GM12878 (cell line): ENCODE data around the gene ELAVL2. TPM values are rescaled to one million over a fixed set of nuclear protein-coding genes. Genes with fewer than 3 reads are reported as not detected.
A peak's percentile ranks its signal among the peaks of the same experiment; 100 is the strongest.

ENCODE experiments used
- ATAC-seq: fragments of 200-7000 bp; cut with Tn5 transposase; 3 replicates; pipeline ENCODE4 v1.9.1; 2020; ENCODE audit warnings: mild to moderate bottlenecking, moderate library complexity
- BruUV-seq: library from RNA; stranded (reverse); fragments of 400-500 nt; replicated peaks from 2 replicates; lab custom pipeline; 2021; lab: Mats Ljungman, UMichigan
- CTCF ChIA-PET: fragments of 300-600 bp; sonication (Branson Sonifier 250); formaldehyde crosslinking; extraction: SDS; loops from one replicate; lab custom pipeline; 2021; ENCODE audit warnings: inconsistent platforms; lab: Yijun Ruan, JAX
- POLR2A ChIA-PET: fragments of 350-600 bp; formaldehyde crosslinking; extraction: SDS; loops from one replicate; lab custom pipeline; 2021; ENCODE audit warnings: inconsistent platforms; lab: Charles Lee
- RAD21 ChIA-PET: fragments of 300-600 bp; sonication (Branson Sonifier 250); formaldehyde crosslinking; loops from one replicate; lab custom pipeline; 2023; ENCODE audit warnings: antibody characterized with exemption; ENCODE audit not compliant: unreplicated experiment; lab: Charles Lee
- SMC1A ChIA-PET: fragments of 300-600 bp; sonication (Branson Sonifier 250); formaldehyde crosslinking; loops from one replicate; lab custom pipeline; 2023; ENCODE audit not compliant: unreplicated experiment, uncharacterized antibody; lab: Charles Lee
- DNase-seq: peaks from one replicate; pipeline ENCODE4 v3.0.0-alpha.2; 2011; ENCODE audit warnings: low read depth, low spot score
- FAIRE-seq: peaks from 3 replicates; lab custom pipeline; 2011; peaks lifted over from hg19 to GRCh38; lab: Jason Lieb, UNC
- H2AFZ ChIP-seq: 2 replicates; pipeline ENCODE4 v1.6.0; 2011; ENCODE audit warnings: low read depth, low read length, control low read depth; ENCODE audit not compliant: control insufficient read depth
- H3K27ac ChIP-seq: 2 replicates; pipeline ENCODE4 v1.5.1; 2011; ENCODE audit warnings: control low read depth; ENCODE audit not compliant: control insufficient read depth, insufficient read depth
- H3K27me3 ChIP-seq, 2 experiments: replicated peaks in 1 of 2; 2 replicates each; pipeline versions ENCODE4 v1.6.0 to v1.6.1; 2011; ENCODE audit warnings: low read length in 1 of 2; ENCODE audit not compliant: control insufficient read depth in 2 of 2, insufficient read depth in 2 of 2
- H3K36me3 ChIP-seq, 2 experiments: 2 replicates each; pipeline ENCODE4 v1.5.1; 2011; ENCODE audit warnings: low read length in 1 of 2; ENCODE audit not compliant: control insufficient read depth in 2 of 2, insufficient read depth in 2 of 2
- H3K4me1 ChIP-seq: 2 replicates; pipeline ENCODE4 v1.6.1; 2011; ENCODE audit warnings: mild to moderate bottlenecking, low read length, moderate library complexity, mixed read lengths; ENCODE audit not compliant: control insufficient read depth, insufficient read depth
- H3K4me2 ChIP-seq: 2 replicates; pipeline ENCODE4 v1.6.0; 2011; ENCODE audit warnings: control low read depth; ENCODE audit not compliant: control insufficient read depth, insufficient read depth
- H3K4me3 ChIP-seq: fragments of 200-600 bp; sonication (generic); 2 replicates; pipeline ENCODE4 v1.5.1; 2016
- H3K79me2 ChIP-seq: 2 replicates; pipeline ENCODE4 v1.6.0; 2011; ENCODE audit warnings: low read length; ENCODE audit not compliant: control insufficient read depth, insufficient read depth
- H3K9ac ChIP-seq: 2 replicates; pipeline ENCODE4 v1.8.0; 2011; ENCODE audit warnings: low read length, control low read depth, mixed read lengths; ENCODE audit not compliant: control insufficient read depth, insufficient read depth
- H3K9me3 ChIP-seq: replicated peaks from 3 replicates; pipeline ENCODE4 v1.5.1; 2011; ENCODE audit warnings: mild to moderate bottlenecking, low read length; ENCODE audit not compliant: control insufficient read depth, insufficient read depth
- H4K20me1 ChIP-seq: 2 replicates; pipeline ENCODE4 v1.6.0; 2011; ENCODE audit not compliant: control insufficient read depth, insufficient read depth
- ASH2L ChIP-seq: fragments of 300-600, 200-600 bp; sonication (generic); IDR thresholded peaks from 2 replicates; pipeline ENCODE4 v1.6.1; 2017; ENCODE audit warnings: low read depth, mild to moderate bottlenecking, borderline replicate concordance
- HCFC1 ChIP-seq: fragments of 150-350 bp; IDR thresholded peaks from 2 replicates; pipeline ENCODE4 v1.6.1; 2014; ENCODE audit warnings: low read length
- IKZF1 ChIP-seq: fragments of 450-650 bp; conservative IDR thresholded peaks from 2 replicates; pipeline ENCODE4 v1.6.1; 2017; ENCODE audit warnings: antibody characterized with exemption, mild to moderate bottlenecking
- NBN ChIP-seq: fragments of 450-650 bp; IDR thresholded peaks from 2 replicates; pipeline ENCODE4 v1.6.1; 2016
- NFYB ChIP-seq: IDR thresholded peaks from 2 replicates; pipeline ENCODE4 v1.6.1; 2011; ENCODE audit warnings: low read depth, mild to moderate bottlenecking, low read length, improper control_type of control experiment, moderate library complexity; ENCODE audit not compliant: insufficient read depth
- PAX5 ChIP-seq: IDR thresholded peaks from 2 replicates; pipeline ENCODE4 v1.6.1; 2011; ENCODE audit warnings: low read depth, low read length, borderline replicate concordance
- POLR2AphosphoS5 ChIP-seq: IDR thresholded peaks from 2 replicates; pipeline ENCODE4 v1.6.1; 2011; ENCODE audit warnings: mild to moderate bottlenecking, low read length, inconsistent platforms
- RAD51 ChIP-seq: fragments of 450-650 bp; IDR thresholded peaks from 2 replicates; pipeline ENCODE4 v1.6.1; 2016; ENCODE audit warnings: moderate library complexity, mild to moderate bottlenecking, inconsistent platforms
- SMC3 ChIP-seq: IDR thresholded peaks from 2 replicates; pipeline ENCODE4 v1.6.1; 2011; ENCODE audit warnings: low read length, improper control_type of control experiment, borderline replicate concordance
- SP1 ChIP-seq: IDR thresholded peaks from one replicate; pipeline ENCODE4 v1.6.1; 2011; ENCODE audit warnings: low read depth, low read length
- TARDBP ChIP-seq: IDR thresholded peaks from 2 replicates; pipeline ENCODE4 v1.6.1; 2016; ENCODE audit warnings: borderline replicate concordance
- YBX1 ChIP-seq: fragments of 450-650 bp; IDR thresholded peaks from 2 replicates; pipeline ENCODE4 v1.6.1; 2016; ENCODE audit warnings: antibody characterized with exemption
- WGBS: methylation state at CpG from one replicate; pipeline ENCODE4 v1.1.6; 2016; ENCODE audit warnings: low lambda C conversion rate; ENCODE audit not compliant: insufficient replicate concordance, insufficient coverage; ENCODE audit errors: missing lambda C conversion rate; 5-methylcytosine and 5-hydroxymethylcytosine counted together
- in situ Hi-C: fragments of 300-500 bp; cut with MboI; formaldehyde crosslinking; loops from 9 replicates; pipeline ENCODE4 v1.14.3; 2018; ENCODE audit warnings: mixed read lengths
- intact Hi-C: fragments of 100-400 bp; cut with micrococcal nuclease; formaldehyde crosslinking; loops from one replicate; pipeline ENCODE4 v1.14.2; 2022; ENCODE audit not compliant: unreplicated experiment
- polyA plus RNA-seq, 11 experiments: library from polyadenylated mRNA; depleted of rRNA in 4 of 11; unstranded in 6 of 11; stranded (reverse) in 5 of 11; fragments of >200 nt; fragmentation: Nextera tagmentation in 4 of 11; fragmentation: Illumina TruSeq in 1 of 11; extraction: Ambion mirVana in 4 of 11; extraction: Trizol in 1 of 11; gene quantifications; 1 replicate in 1 of 11; 2 replicates in 10 of 11; pipeline versions ENCODE4 v1.2.1 to v1.2.3, GENCODE V29; 2011 to 2016; ENCODE audit warnings: inconsistent platforms in 2 of 11, missing spikeins in 2 of 11, low read depth in 1 of 11
- total RNA-seq, 4 experiments: library from RNA; depleted of rRNA in 3 of 4; stranded (reverse); fragments of >200 nt in 3 of 4; fragmentation: Illumina TruSeq in 1 of 4; extraction: Trizol in 1 of 4; gene quantifications; 2 replicates each; pipeline versions ENCODE4 v1.2.1 to v1.2.3, GENCODE V29; 2013 to 2021
- TF ChIP-seq, protein P1 (sequence below): fragments of 450-650 bp; formaldehyde crosslinking; IDR thresholded peaks from 2 replicates; pipeline ENCODE4 v1.4.0; 2020; ENCODE audit warnings: mild to moderate bottlenecking, moderate library complexity
- TF ChIP-seq, protein P2 (sequence below): fragments of 450-650 bp; IDR thresholded peaks from 2 replicates; pipeline ENCODE4 v1.6.1; 2017; ENCODE audit warnings: antibody characterized with exemption, mild to moderate bottlenecking, moderate library complexity

Gene ELAVL2
- total and polyA plus RNA-seq, 10 of the 15 experiments (the other 5 are each of a cell fraction or from before 2014, with no cell fraction given): 0.24 to 2.6 (median 0.76) TPM

DNA sequence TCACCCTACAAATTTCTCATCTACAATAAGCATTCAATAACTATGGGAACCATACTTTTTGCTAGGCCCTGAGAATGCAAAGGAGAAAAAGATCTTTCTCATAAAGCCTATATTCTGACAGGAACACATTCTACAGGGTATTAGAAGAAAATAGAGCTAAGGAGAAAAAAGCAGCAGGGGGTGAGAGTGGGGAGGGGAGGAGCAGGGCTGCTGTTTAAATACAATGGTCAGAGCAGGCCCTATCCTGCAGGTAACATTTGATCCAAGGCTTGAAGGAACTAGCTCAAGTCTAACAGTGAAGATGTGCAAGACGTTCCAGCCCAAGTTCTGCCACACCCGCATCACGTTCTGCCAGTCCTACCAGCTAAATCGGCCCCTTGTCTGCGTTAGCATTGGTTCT lies 89.7 kb downstream of the ELAVL2 start (continued):
- TF ChIP-seq, protein P1, sequence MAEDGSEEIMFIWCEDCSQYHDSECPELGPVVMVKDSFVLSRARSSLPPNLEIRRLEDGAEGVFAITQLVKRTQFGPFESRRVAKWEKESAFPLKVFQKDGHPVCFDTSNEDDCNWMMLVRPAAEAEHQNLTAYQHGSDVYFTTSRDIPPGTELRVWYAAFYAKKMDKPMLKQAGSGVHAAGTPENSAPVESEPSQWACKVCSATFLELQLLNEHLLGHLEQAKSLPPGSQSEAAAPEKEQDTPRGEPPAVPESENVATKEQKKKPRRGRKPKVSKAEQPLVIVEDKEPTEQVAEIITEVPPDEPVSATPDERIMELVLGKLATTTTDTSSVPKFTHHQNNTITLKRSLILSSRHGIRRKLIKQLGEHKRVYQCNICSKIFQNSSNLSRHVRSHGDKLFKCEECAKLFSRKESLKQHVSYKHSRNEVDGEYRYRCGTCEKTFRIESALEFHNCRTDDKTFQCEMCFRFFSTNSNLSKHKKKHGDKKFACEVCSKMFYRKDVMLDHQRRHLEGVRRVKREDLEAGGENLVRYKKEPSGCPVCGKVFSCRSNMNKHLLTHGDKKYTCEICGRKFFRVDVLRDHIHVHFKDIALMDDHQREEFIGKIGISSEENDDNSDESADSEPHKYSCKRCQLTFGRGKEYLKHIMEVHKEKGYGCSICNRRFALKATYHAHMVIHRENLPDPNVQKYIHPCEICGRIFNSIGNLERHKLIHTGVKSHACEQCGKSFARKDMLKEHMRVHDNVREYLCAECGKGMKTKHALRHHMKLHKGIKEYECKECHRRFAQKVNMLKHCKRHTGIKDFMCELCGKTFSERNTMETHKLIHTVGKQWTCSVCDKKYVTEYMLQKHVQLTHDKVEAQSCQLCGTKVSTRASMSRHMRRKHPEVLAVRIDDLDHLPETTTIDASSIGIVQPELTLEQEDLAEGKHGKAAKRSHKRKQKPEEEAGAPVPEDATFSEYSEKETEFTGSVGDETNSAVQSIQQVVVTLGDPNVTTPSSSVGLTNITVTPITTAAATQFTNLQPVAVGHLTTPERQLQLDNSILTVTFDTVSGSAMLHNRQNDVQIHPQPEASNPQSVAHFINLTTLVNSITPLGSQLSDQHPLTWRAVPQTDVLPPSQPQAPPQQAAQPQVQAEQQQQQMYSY: no peak
- TF ChIP-seq TARDBP: no peak
- no peak for TF ChIP-seq YBX1
- no peak for TF ChIP-seq NFYB
- no peak for TF ChIP-seq POLR2AphosphoS5
- TF ChIP-seq SMC3: no peak
- TF ChIP-seq, all 136 proteins: peak for 0

DNA sequence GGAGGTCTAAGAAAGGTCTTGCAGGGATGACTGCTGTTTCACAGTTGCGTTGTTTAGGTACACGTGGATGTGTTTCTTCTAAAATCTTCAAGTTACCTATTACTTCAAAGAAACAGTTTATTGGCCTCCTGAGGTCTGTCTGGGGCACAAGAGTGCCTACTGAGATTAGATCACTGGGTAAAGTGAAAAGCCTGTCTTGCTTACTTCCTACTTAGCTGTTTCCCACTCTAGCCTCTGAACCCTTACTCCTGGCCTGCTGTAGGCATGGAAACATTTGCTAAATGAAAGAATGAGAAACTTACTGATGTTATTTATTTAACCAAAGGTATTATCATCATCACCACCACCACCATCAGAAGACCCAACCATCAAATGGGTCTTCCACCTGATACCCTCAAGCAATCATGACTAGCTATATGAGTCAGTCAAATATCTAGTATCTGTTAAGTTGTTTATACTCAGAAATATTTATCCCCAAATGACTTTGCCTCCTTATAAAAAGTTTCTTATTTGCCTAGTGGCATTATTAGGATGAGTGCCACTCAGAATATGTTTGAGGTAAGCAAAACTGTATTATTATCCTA lies 92.5 kb downstream of the ELAVL2 start:
- ChIA-PET CTCF (interaction anchor here (0.8 to 1.0 kb wide), 3 partner anchors 19 to 183 kb away, joined by 3 read pairs; no protein-coding TSS in a partner anchor), RAD21 (interaction anchor here (0.9 to 3.4 kb wide), 4 partner anchors 12 to 111 kb away, joined by 3 to 12 read pairs (median 6); no protein-coding TSS in a partner anchor)
- no peak for TF ChIP-seq PAX5
- TF ChIP-seq NBN: no peak
- TF ChIP-seq YBX1: no peak
- no peak for TF ChIP-seq RAD51
- TF ChIP-seq IKZF1: no peak
- TF ChIP-seq HCFC1: no peak
- no peak for TF ChIP-seq SP1
- TF ChIP-seq, protein P2, sequence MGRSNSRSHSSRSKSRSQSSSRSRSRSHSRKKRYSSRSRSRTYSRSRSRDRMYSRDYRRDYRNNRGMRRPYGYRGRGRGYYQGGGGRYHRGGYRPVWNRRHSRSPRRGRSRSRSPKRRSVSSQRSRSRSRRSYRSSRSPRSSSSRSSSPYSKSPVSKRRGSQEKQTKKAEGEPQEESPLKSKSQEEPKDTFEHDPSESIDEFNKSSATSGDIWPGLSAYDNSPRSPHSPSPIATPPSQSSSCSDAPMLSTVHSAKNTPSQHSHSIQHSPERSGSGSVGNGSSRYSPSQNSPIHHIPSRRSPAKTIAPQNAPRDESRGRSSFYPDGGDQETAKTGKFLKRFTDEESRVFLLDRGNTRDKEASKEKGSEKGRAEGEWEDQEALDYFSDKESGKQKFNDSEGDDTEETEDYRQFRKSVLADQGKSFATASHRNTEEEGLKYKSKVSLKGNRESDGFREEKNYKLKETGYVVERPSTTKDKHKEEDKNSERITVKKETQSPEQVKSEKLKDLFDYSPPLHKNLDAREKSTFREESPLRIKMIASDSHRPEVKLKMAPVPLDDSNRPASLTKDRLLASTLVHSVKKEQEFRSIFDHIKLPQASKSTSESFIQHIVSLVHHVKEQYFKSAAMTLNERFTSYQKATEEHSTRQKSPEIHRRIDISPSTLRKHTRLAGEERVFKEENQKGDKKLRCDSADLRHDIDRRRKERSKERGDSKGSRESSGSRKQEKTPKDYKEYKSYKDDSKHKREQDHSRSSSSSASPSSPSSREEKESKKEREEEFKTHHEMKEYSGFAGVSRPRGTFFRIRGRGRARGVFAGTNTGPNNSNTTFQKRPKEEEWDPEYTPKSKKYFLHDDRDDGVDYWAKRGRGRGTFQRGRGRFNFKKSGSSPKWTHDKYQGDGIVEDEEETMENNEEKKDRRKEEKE: no peak
- no peak for TF ChIP-seq ASH2L

More for the DNA sequence above, 92.5 kb downstream of the ELAVL2 start:
- no peaks in the 10 kb centered on the region for H3K4me1 ChIP-seq
- H3K9ac ChIP-seq: no peak overlapping the region
- in situ Hi-C loops: no loop called here
- H3K4me3 ChIP-seq: no peak overlapping the region
- H3K4me2 ChIP-seq: no peak overlapping the region
- POLR2A ChIA-PET: interaction anchor here (0.8 to 1.7 kb wide), 4 partner anchors 11 to 1204 kb away, joined by 4 to 5 read pairs (median 4); no protein-coding TSS in a partner anchor
- WGBS: 17% methylated on average over 2 of the region's 2 CpGs
- H3K27me3 ChIP-seq: no peaks in the 10 kb centered on the region
- H4K20me1 ChIP-seq: no peaks in the 10 kb centered on the region
- H2AFZ ChIP-seq: no peak overlapping the region
- no TSS peak for BruUV-seq
- ATAC-seq: peak; percentile 60
- no peak overlapping the region for H3K27ac ChIP-seq
- intact Hi-C loops: no loop called here
- SMC1A ChIA-PET: interaction anchor here (0.6 to 2.6 kb wide), 9 partner anchors 14 to 112 kb away, joined by 3 to 20 read pairs (median 5); no protein-coding TSS in a partner anchor
- FAIRE-seq: no peak
- H3K9me3 ChIP-seq: no peaks in the 10 kb centered on the region
- DNase-seq: no peak
- no peaks in the 10 kb centered on the region for H3K36me3 ChIP-seq
- no peaks in the 10 kb centered on the region for H3K79me2 ChIP-seq
